Activated CD4-positive, alpha-beta T cell treated with anti-CD3 and anti-CD28 coated beads for 1 hour (primary cell): ENCODE measurements around the gene ERVFRD-1.

Experiments used
- DNase-seq: peaks from one replicate; pipeline ENCODE4 v3.0.0-alpha.2; 2020

Gene ERVFRD-1

GRCh38 chr6:11085758-11086435 is 25.6 kb downstream of the ERVFRD-1 start:
- no peak for DNase-seq

- DNase-seq = no peak
Observed at GRCh38 chr6:11083956-11084355, 27.6 kb downstream of the ERVFRD-1 start.

- DNase-seq = no peak
Observed at GRCh38 chr6:11083491-11083890, 28.0 kb downstream of the ERVFRD-1 start.

GRCh38 chr6:11080296-11080695 is 31.2 kb downstream of the ERVFRD-1 start:
- DNase-seq = no peak

GRCh38 chr6:11078266-11078665 is 33.3 kb downstream of the ERVFRD-1 start:
- no peak for DNase-seq

DNA sequence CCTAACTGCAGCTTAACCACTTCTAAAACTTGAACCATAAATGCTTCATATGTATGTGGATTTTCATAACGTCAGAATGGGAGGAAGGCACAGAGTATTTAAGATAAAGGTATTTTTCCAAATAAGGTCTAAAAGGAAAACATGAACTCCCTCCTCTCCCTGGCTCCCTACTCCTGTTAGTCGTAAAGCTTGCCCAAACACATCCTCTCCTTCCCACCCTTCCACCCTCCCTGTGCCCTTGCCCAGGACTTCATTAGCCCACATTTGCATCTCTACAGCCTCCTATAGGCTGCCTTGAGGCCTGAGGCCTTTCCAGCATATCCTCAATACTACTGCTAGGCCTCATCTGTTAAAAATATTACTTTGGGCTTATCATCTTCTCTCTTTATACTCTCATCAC is 35.0 kb downstream of the ERVFRD-1 start:
- no peak for DNase-seq

GRCh38 chr6:11072101-11072500 is 39.4 kb downstream of the ERVFRD-1 start:
- DNase-seq = no peak

DNA sequence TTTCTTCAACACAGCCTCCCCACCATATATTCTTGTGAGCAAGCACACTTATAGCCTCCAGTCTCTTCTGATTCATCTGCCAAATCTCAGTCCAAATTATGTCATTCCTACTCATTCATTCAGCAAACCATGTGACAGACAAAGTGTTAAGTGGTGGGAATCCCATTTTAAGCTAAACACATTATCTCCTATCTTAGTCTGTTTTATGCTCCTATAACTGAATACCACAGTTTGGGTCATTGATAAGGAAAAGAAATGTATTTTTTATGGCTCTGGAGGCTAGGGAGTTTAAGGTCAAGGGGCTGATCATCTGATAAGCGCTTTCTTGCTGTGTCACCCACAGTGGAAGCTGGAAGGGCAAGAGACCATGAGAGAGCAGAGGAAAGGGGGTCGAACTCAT is 41.8 kb downstream of the ERVFRD-1 start:
- no peak for DNase-seq

DNA sequence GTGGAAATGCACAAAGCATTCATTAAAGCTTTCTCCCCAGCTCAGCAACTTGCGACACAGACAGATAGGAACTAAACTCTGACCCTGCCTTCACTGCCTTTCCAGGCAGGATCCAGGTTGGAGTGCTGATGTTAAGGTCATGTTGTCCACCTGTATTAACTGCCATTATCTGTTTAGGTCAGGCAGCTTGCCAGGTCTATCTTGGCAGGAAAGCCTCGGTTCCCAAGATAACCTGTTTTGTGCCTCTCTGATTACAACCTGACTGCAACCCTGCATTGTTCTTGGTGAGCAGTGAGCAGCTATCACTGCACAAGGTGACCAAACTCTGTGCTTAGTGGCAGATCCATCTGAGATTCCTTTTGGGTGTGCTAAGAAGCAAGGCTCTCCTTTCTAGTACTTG is 44.2 kb downstream of the ERVFRD-1 start:
- DNase-seq = no peak

GRCh38 chr6:11066505-11067347 is 44.8 kb downstream of the ERVFRD-1 start:
- DNase-seq = no peak

GRCh38 chr6:11065436-11066202 is 45.9 kb downstream of the ERVFRD-1 start:
- no peak for DNase-seq

- no peak for DNase-seq
Observed at GRCh38 chr6:11064836-11065235, 46.7 kb downstream of the ERVFRD-1 start.

- DNase-seq = no peak
Observed at GRCh38 chr6:11062715-11063114, 48.8 kb downstream of the ERVFRD-1 start.

DNA sequence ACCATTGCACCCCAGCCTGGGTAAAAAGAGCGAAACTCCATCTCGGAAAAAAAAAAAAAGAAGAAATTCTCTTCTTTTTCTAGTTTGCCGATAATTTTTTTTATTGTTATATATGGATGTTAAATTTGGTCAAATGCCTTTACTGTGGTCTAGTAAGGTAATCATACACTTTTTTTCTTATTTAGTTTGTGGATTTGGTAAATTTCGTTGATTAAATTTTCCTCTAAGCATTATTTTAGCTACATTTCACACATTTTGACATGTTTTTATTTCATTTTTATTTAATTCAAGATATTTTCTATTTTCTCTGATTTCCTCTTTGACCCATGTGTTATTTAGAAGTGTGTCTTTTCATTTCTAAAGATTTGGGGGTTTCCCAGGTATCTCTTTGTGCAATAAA is 49.4 kb downstream of the ERVFRD-1 start:
- no peak for DNase-seq

GRCh38 chr6:11058406-11058805 is 53.1 kb downstream of the ERVFRD-1 start:
- DNase-seq = no peak

- DNase-seq = no peak
Observed at GRCh38 chr6:11056871-11057270, 54.7 kb downstream of the ERVFRD-1 start.

DNA sequence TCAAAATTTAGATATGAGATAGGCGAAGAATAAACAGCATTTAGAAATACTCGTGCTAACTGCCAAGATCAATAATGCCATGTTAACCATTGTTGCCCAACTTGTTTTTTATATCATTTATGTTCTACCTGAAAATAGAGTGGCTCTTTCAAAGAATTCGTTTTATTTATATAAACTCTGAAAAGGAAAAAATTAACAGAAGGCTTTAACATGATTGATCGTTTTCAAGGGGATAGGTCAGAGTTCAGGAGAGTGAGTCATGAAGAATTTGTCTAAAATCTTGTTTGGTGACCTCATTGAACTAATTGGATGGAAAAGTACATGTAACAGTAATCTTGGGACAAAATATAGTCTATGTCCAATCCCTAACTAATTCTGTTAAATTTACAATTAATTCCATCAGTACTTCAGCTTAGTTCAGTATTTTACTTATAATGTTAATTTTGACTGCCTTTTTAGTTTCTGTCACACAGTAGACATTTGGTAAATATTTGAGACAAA is 56.3 kb downstream of the ERVFRD-1 start:
- DNase-seq = no peak

DNA sequence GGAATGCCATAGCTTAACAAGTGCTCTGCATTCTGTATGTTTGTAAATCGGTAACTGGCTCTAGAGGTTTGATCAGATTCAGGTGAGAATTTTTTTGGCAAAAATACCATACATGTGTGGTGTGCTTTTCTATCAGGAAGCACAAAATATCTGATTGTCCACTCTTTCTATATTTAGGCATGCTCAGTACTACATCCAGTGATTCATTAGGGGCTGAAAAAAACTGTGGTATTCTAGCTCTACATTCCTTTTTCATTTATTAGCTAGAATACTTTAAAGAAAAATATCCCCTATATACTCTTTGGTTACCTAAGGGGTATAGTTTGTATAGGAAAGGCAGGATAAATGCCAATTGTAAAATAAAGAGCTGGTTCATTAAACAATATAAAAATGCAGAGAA is 56.8 kb downstream of the ERVFRD-1 start:
- no peak for DNase-seq

DNA sequence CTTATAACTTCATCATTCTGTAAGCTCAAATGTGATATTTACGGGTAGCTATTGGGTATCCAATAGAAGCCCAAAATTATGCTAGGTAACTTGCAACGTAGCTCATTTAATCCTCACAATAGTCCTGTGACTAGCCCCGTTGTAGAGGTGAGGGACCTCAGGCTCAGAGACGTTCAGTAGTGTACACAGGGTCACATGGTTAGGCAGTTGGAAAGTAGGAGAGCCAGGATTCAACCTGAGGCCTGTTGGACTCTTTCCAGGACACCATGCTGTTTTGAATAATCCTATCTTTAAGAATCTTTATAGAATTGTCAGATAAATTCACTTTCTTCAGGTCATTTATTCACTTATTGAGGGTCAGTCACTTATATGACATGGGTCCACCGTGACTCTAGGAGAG is 58.2 kb downstream of the ERVFRD-1 start:
- no peak for DNase-seq
